DOHH2 (cell line): Measurements from ENCODE around the gene RAB26.
"Not testable (repeated sequence)": the region's sequence is repeated elsewhere in the genome, so short reads cannot be mapped to it uniquely, and the experiment has no call there.

Experiments
- H3F3A ChIP-seq: fragments of 200-600 bp; sonication (generic), shearing (Covaris generic); 2 replicates; pipeline ENCODE4 v1.6.0; 2016; ENCODE audit warnings: antibody characterized with exemption, mild to moderate bottlenecking; ENCODE audit not compliant: control insufficient read depth, insufficient read depth
- H3K27ac ChIP-seq: fragments of 200-600 bp; sonication (generic); 2 replicates; pipeline ENCODE4 v1.5.1; 2014; ENCODE audit warnings: low read depth, mild to moderate bottlenecking, low read length, moderate library complexity
- H3K27me3 ChIP-seq: fragments of 200-600 bp; sonication (generic); 2 replicates; pipeline ENCODE4 v1.6.1; 2014; ENCODE audit warnings: mild to moderate bottlenecking, low read length, mixed read lengths; ENCODE audit not compliant: control insufficient read depth
- H3K36me3 ChIP-seq: fragments of 200-600 bp; sonication (generic); 2 replicates; pipeline ENCODE4 v1.6.1; 2014; ENCODE audit warnings: mild to moderate bottlenecking, low read length, moderate library complexity, mixed read lengths; ENCODE audit not compliant: control insufficient read depth
- H3K4me1 ChIP-seq: fragments of 200-600 bp; sonication (generic); 2 replicates; pipeline ENCODE4 v1.6.1; 2014; ENCODE audit warnings: mild to moderate bottlenecking, low read length, mixed read lengths; ENCODE audit not compliant: control insufficient read depth
- H3K4me2 ChIP-seq: fragments of 200-600 bp; sonication (generic); 2 replicates; pipeline ENCODE4 v1.6.0; 2014; ENCODE audit warnings: mild to moderate bottlenecking, low read length, moderate library complexity
- H3K4me3 ChIP-seq: fragments of 200-600 bp; sonication (generic); 2 replicates; pipeline ENCODE4 v1.5.1; 2014; ENCODE audit warnings: mild to moderate bottlenecking, low read length, mixed read lengths
- H3K79me2 ChIP-seq: fragments of 200-600 bp; sonication (generic); 2 replicates; pipeline ENCODE4 v1.6.1; 2014; ENCODE audit warnings: mild to moderate bottlenecking, low read length, mixed read lengths; ENCODE audit not compliant: control insufficient read depth
- H3K9me2 ChIP-seq: fragments of 200-600 bp; sonication (generic); replicated peaks from 2 replicates; pipeline ENCODE4 v1.6.1; 2014; ENCODE audit warnings: mild to moderate bottlenecking, low read length, mixed read lengths; ENCODE audit not compliant: control insufficient read depth
- H3K9me3 ChIP-seq: fragments of 200-600 bp; sonication (generic); 2 replicates; pipeline ENCODE4 v1.6.1; 2014; ENCODE audit warnings: antibody characterized with exemption, low read length, mixed read lengths; ENCODE audit not compliant: control insufficient read depth, insufficient read depth
- H4K20me1 ChIP-seq: fragments of 200-600 bp; sonication (generic); 2 replicates; pipeline ENCODE4 v1.6.0; 2014; ENCODE audit warnings: low read depth, mild to moderate bottlenecking, antibody characterized with exemption, low read length, moderate library complexity; ENCODE audit not compliant: control insufficient read depth, insufficient read depth
- EZH2phosphoT487 ChIP-seq: fragments of 200-600 bp; sonication (generic); IDR thresholded peaks from 2 replicates; pipeline ENCODE4 v1.6.1; 2017; ENCODE audit warnings: borderline replicate concordance, mild to moderate bottlenecking, antibody characterized with exemption, low read length, moderate library complexity, mixed read lengths
- TF ChIP-seq, protein P1 (sequence below): fragments of 200-600 bp; sonication (generic); IDR thresholded peaks from one replicate; pipeline ENCODE4 v1.5.1; 2014; ENCODE audit warnings: antibody characterized with exemption, mild to moderate bottlenecking, low read depth, low read length; ENCODE audit not compliant: poor library complexity, severe bottlenecking

Gene RAB26

DNA sequence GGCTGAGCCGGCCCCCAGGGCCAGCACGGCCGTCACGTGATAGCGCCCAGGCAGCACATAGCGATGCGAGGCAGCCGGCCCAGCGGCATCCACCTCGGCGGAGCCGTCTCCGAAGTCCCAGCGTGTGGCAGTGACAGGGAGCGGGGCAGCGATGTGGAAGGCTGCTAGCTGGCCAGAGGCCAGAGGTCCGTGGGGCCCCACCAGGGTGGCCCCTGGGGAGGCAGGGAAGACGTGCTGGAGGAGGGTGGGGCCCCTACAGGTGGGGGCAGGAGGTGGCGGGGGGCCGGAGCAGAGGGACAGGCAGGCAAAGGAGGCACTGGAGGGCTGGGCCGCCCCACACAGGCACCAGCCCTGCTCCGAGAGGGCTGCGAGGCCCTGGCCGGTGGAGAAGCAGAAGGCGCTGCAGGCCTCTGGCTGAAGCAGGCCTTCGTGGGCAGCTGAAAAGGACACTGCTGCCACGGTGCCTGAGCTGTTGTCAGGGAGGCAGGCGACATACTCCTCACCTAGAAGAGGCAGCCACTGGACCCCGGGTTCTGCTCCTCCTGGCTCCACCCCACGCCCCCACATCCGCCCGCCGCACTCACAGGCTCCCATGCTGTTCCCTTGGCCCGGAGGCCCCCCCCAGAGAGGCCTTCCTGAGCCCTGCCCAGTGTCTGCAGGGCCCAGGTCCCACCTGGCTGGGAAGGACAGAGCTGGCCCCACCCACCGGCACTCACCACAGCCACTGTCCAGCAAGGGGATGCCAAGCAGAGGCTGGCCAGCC, 30.3 kb upstream of the RAB26 start:
- not testable (repeated sequence) for H3K4me3 ChIP-seq, H3K79me2 ChIP-seq, H3K9me2 ChIP-seq, H3K4me2 ChIP-seq, H3K9me3 ChIP-seq, H3F3A ChIP-seq, H3K4me1 ChIP-seq, H3K27ac ChIP-seq, H3K27me3 ChIP-seq, H4K20me1 ChIP-seq, H3K36me3 ChIP-seq

DNA sequence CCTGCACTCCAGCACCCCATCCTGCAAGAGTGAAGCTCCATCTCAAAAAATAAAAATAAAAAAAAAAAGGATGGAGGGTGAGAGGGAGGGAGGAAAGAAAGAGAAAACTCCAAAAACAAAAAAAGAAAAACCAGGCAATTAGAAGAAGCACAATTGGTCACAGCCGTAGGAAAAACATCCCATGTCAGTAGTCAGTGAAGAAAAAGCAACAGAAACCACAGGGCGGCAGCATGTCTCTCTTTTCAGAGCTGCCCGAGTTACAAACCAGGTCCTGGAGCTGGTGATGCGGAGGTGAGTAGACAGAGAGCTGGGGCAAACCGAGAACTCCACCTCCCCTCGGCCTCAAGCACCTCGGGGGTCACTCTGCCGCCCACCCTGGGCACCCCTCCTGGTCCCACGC, 27.1 kb upstream of the RAB26 start:
- H3K4me3 ChIP-seq, H3K36me3 ChIP-seq, H3F3A ChIP-seq, H3K9me2 ChIP-seq, H3K27ac ChIP-seq, H3K27me3 ChIP-seq, H3K9me3 ChIP-seq, H3K4me2 ChIP-seq, H4K20me1 ChIP-seq: not testable (repeated sequence)
- TF ChIP-seq, protein P1, sequence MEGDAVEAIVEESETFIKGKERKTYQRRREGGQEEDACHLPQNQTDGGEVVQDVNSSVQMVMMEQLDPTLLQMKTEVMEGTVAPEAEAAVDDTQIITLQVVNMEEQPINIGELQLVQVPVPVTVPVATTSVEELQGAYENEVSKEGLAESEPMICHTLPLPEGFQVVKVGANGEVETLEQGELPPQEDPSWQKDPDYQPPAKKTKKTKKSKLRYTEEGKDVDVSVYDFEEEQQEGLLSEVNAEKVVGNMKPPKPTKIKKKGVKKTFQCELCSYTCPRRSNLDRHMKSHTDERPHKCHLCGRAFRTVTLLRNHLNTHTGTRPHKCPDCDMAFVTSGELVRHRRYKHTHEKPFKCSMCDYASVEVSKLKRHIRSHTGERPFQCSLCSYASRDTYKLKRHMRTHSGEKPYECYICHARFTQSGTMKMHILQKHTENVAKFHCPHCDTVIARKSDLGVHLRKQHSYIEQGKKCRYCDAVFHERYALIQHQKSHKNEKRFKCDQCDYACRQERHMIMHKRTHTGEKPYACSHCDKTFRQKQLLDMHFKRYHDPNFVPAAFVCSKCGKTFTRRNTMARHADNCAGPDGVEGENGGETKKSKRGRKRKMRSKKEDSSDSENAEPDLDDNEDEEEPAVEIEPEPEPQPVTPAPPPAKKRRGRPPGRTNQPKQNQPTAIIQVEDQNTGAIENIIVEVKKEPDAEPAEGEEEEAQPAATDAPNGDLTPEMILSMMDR = peak; percentile 16
- H3K79me2 ChIP-seq = peaks cover 13% of the 10 kb centered on the region
- H3K4me1 ChIP-seq = peaks cover 10% of the 10 kb centered on the region

DNA sequence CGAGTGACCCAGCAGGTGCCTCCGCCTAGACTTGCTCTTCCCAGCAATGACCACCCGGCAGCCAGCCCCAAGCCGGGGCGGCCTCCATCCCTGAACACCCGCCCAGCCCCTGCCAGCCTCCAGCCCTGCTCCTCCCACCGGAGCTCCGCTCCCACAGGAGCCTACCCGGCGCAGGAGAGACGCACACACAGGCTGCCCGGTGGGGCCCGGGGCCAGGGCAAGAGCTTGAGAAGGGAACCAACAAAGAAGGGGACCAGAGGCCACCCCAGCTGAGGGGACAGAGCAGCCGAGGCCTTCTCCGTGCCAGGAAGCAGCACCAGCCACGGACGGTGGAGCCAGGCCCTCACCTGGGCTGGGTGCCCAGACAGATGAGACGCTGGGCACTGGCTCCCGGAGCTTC, 26.6 kb upstream of the RAB26 start:
- Histone ChIP-seq H3K27me3 (no peaks in the 10 kb centered on the region), H3K9me3 (no peaks in the 10 kb centered on the region), H3K9me2 (no peaks in the 10 kb centered on the region), H3K4me2 (no peak overlapping the region), H3K4me1 (peaks cover 10% of the 10 kb centered on the region), H3K4me3 (no peak overlapping the region), H3F3A (no peaks in the 10 kb centered on the region), H3K27ac (no peak overlapping the region), H4K20me1 (no peaks in the 10 kb centered on the region), H3K36me3 (no peaks in the 10 kb centered on the region), H3K79me2 (peaks cover 16% of the 10 kb centered on the region)
- TF ChIP-seq, protein P1 = no peak
- no peak for TF ChIP-seq EZH2phosphoT487

DNA sequence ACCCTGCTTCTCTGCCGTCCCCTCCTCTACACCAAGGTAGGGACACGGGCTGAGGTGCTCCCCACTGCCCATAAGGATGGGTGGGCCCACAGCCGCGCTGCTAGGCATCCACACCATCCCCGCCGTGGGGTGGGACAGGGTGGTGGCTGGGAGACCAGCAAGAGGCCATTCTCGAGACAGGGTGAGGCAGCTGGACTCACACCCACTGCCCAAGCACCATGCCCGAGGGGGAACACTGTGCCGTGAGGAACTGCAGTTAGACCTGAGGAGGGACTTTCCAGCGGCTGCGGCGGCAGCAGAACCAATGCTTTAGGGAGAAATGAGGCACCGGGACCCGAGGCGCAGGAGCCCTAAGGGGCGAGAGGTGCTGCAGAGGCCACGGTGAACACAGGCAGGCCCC, 26.0 kb upstream of the RAB26 start:
- no peaks in the 10 kb centered on the region for H3K36me3 ChIP-seq
- H3K4me1 ChIP-seq = peaks cover 10% of the 10 kb centered on the region
- H3K27ac ChIP-seq = no peak overlapping the region
- no peak overlapping the region for H3K4me2 ChIP-seq
- H3F3A ChIP-seq = no peaks in the 10 kb centered on the region
- no peaks in the 10 kb centered on the region for H4K20me1 ChIP-seq
- H3K27me3 ChIP-seq = no peaks in the 10 kb centered on the region
- no peaks in the 10 kb centered on the region for H3K9me3 ChIP-seq
- peaks cover 22% of the 10 kb centered on the region for H3K79me2 ChIP-seq
- no peak for TF ChIP-seq EZH2phosphoT487
- TF ChIP-seq, protein P1 = no peak
- no peaks in the 10 kb centered on the region for H3K9me2 ChIP-seq
- H3K4me3 ChIP-seq = no peak overlapping the region

DNA sequence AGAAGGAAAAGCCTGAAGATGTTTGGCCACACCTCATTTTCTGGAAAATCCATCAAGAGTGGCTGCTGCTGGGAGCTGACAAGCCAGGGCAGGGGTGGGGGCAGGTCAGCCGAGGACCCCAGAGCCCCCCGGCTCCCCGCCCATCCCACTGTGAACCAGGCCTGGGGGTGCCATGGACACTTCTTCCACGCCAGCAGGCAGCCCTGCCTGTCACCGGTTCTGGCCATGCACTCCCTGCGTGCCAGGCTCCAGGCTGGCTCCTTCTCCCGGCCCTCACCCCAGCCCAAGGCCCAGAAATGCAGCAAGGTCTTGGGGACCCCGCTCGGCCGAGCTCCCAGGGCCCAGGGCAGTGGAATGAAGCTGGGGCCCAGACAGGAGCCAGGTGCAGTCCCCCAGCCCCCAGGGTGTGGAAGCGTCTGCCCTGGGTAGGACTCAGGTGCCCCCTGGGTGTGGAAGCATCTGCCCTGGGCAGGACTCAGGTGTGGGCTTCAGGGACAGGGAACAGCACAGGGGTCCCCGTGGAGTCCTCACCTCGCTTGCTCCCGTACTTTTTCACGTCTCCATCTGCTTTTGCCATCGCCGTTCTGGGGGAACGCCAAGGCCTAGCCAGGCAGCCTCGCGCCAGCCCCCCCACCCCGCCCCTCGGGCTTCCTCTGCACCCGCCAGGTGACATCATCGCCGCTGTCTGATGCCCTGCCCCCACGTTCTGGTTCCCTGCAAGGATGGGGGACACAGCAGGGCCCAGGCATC, 25.3 kb upstream of the RAB26 start:
- not testable (repeated sequence) for H3K9me3 ChIP-seq, H3K36me3 ChIP-seq, H4K20me1 ChIP-seq, H3K9me2 ChIP-seq, H3F3A ChIP-seq, H3K27me3 ChIP-seq, H3K4me3 ChIP-seq, H3K27ac ChIP-seq, H3K4me2 ChIP-seq
- Histone ChIP-seq H3K4me1 (peaks cover 13% of the 10 kb centered on the region), H3K79me2 (peaks cover 22% of the 10 kb centered on the region)
